ENCODE results near the gene CACUL1.

Gene CACUL1

DNA sequence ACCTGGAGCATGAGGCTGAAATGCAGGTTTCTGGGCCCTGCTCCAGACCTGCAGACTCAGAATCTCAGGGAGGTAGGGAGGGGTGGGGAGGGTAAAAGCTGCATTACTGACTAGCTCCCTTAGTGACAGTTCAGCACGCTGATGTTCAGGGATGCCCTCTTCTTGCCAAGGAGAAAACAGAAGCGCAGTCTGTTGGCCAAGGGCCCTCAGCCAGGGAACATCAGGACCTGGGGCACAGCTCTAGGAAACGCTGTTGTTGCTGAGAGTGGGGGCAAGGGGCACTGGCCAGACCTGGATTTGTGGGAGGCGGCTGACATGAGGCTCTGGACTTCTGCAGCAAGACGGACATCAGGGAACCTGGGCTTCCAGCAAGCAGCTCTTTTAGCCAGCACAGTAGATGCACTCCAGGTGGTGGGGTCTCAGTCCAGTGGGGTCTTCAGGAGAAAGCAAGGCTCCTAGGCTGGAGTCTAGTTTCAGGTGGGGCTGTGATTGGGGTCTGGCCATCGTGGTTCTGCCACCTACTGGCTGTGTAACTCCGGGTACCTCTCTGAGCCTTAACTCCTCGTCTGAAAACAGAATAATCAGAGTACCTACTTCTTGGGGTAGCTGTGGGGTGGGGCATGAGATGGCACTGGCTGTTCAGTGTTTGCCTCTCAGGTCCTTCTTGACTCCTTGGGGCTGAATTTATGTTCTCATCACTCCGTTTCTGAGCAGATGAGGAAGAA is 86.4 kb downstream of the CACUL1 start:
- TF ChIP-seq, protein P1, sequence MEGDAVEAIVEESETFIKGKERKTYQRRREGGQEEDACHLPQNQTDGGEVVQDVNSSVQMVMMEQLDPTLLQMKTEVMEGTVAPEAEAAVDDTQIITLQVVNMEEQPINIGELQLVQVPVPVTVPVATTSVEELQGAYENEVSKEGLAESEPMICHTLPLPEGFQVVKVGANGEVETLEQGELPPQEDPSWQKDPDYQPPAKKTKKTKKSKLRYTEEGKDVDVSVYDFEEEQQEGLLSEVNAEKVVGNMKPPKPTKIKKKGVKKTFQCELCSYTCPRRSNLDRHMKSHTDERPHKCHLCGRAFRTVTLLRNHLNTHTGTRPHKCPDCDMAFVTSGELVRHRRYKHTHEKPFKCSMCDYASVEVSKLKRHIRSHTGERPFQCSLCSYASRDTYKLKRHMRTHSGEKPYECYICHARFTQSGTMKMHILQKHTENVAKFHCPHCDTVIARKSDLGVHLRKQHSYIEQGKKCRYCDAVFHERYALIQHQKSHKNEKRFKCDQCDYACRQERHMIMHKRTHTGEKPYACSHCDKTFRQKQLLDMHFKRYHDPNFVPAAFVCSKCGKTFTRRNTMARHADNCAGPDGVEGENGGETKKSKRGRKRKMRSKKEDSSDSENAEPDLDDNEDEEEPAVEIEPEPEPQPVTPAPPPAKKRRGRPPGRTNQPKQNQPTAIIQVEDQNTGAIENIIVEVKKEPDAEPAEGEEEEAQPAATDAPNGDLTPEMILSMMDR (IDR thresholded peaks at IDR 0.05; ENCODE audit: insufficient read depth, low read length, missing control alignments): no peak
- H3K4me3 ChIP-seq (ENCODE audit: low read depth, low read length): no peak overlapping the region
- no peak for DNase-seq (ENCODE audit: low read depth, low spot score)
- POLR2A ChIA-PET: no interaction called here
- CTCF ChIA-PET: interaction anchor here (0.7 to 2.5 kb wide), 4 partner anchors 52 to 98 kb away, joined by 3 to 8 read pairs (median 4); no protein-coding TSS in a partner anchor

DNA sequence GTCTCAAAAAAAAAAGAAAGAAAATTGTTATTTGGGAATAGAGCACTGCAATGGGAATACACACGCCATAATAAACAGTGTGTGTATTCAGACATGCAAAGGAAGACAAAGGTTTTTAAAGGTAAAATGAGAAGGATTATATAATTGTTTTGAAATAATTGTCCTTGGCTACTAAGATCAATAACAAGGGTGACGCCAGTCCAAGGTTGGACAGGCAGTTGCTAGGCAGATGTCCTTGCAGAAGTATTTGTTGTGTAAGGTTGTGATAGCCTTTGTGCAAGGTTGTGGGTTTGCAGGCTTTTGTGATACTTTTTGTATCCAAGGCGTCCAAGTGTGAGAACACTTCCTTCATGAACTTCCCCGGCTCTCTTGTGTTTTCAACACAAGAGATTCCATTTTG is 87.0 kb downstream of the CACUL1 start:
- TF ChIP-seq, protein P1 (IDR thresholded peaks at IDR 0.05; ENCODE audit: insufficient read depth, low read length, missing control alignments): no peak
- POLR2A ChIA-PET: no interaction called here
- CTCF ChIA-PET: interaction anchor here (2.2 to 2.5 kb wide), 2 partner anchors 53 to 98 kb away, joined by 5 to 8 read pairs; no protein-coding TSS in a partner anchor
- no peak overlapping the region for H3K4me3 ChIP-seq (ENCODE audit: low read depth, low read length)
- no peak for DNase-seq (ENCODE audit: low read depth, low spot score)

DNA sequence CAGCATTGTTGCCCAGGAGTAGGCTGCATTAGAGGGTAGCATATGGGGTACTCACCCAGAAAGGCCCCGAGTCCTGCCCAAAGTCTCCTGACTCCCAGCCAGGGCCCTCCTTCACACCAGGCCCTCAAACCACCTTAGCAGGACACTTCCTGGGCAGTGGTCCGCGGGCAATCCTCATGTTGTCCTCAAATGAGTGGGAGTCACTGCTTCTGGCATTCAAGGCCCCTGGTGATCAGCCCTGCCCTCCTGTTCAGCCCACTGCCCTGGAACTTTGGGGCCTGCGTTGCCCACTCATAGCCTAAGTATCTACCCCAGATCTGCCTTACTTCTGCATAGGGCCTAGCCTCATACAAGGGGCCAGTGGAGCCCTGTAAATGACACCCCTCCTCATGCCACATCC is 88.4 kb downstream of the CACUL1 start:
- no peak overlapping the region for H3K4me3 ChIP-seq (ENCODE audit: low read depth, low read length)
- ChIA-PET CTCF (interaction anchor here (1.3 kb wide), 1 partner anchor 54 kb away, joined by 3 read pairs; no protein-coding TSS in a partner anchor), POLR2A (no interaction called here)
- DNase-seq (ENCODE audit: low read depth, low spot score): no peak
- TF ChIP-seq, protein P1 (IDR thresholded peaks at IDR 0.05; ENCODE audit: insufficient read depth, low read length, missing control alignments): no peak

DNA sequence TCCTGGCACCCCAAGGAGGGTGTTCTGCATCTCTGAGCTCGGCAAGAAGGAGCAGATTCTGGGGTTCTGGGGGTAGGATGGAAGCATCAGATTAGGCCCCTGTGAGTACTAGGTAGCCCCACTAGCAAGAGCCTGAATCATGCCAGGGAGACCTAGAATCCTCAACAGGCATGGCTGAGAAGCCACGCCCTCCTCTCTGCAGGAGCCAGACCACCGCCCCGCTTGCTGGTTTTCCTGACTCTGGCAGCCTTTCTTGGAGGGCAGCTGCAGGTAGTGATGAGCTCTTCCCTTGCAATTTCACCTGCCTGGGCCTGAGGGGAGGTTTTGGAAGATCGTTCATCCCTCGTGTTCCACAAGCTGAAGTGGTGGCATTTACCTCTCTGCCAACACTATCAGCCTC is 90.4 kb downstream of the CACUL1 start:
- POLR2A ChIA-PET: no interaction called here
- no peak for DNase-seq (ENCODE audit: low read depth, low spot score)
- CTCF ChIA-PET: no interaction called here
- TF ChIP-seq, protein P1 (IDR thresholded peaks at IDR 0.05; ENCODE audit: insufficient read depth, low read length, missing control alignments): no peak
- H3K4me3 ChIP-seq (ENCODE audit: low read depth, low read length): no peak overlapping the region

DNA sequence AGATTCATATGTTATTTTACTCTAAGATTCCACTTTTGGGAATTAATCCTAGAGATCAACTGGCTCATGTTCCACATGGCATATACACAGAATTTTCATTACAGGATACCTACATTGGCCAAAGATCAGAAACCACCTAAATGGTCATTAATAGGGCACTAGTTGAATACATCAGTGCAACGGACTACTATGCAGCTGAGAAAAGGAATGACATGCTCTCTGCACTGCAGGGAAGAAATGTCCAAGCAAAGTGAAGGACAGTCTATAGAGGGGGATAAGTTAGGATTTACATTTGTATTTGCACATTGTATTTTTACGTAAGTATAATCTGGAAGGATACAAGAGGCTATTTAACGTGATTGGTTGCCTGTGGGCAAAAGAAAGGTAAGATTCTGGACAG is 91.6 kb downstream of the CACUL1 start:
- POLR2A ChIA-PET: no interaction called here
- TF ChIP-seq, protein P1 (IDR thresholded peaks at IDR 0.05; ENCODE audit: insufficient read depth, low read length, missing control alignments): no peak
- no peak overlapping the region for H3K4me3 ChIP-seq (ENCODE audit: low read depth, low read length)
- CTCF ChIA-PET: no interaction called here
- no peak for DNase-seq (ENCODE audit: low read depth, low spot score)

DNA sequence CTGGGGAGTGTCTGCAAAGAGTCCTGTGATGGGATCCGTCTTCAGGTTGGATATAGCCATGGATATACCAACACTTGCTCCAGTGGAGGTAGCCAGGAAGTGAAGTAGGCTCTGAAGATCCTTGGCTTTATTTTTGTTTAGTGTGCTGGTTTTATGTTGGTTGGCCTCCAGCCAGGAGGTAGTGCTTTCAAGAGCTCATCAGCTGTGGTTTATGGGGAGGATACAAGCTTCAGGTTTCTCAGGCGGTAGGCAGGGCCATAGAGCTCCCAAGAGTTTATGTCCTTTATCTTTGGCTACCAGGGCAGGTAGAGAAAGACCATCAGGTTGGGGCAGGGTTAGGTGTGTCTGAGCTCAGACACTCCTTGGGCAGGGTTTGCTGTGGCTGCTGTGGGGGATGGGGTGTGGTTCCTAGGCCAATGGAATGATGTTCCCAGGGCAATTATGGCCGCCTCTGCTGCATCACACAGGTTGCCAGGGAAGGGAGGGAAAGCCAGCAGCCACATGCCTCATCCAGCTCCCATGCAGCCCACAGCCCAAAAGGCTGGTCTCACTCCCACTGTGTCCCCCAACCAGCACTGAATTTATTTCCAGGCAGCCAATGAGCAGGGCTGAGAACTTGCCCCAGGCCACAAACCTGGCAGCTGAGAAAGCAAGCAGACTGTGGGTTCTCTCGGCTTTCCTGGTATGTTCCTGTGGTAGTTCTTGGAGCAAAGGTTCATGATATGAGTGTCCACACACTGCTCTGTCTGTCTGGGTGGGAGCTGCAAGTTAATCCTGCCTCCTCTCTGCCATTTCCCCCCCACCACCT is 92.3 kb downstream of the CACUL1 start:
- no peak for DNase-seq (ENCODE audit: low read depth, low spot score)
- POLR2A ChIA-PET: no interaction called here

More for the DNA sequence above, 92.3 kb downstream of the CACUL1 start:
- CTCF ChIA-PET: no interaction called here
- H3K4me3 ChIP-seq (ENCODE audit: low read depth, low read length): no peak overlapping the region
- TF ChIP-seq, protein P1 (IDR thresholded peaks at IDR 0.05; ENCODE audit: insufficient read depth, low read length, missing control alignments): no peak

All from AG04449 (cell line).